NCI-H2227 (cell line): ENCODE measurements around the gene HES6.

Source experiments
- DNase-seq: peaks from one replicate; lab custom pipeline; 2025; ENCODE audit not compliant: unreplicated experiment; lab: John Stamatoyannopoulos, UW

The HES6 gene

DNA sequence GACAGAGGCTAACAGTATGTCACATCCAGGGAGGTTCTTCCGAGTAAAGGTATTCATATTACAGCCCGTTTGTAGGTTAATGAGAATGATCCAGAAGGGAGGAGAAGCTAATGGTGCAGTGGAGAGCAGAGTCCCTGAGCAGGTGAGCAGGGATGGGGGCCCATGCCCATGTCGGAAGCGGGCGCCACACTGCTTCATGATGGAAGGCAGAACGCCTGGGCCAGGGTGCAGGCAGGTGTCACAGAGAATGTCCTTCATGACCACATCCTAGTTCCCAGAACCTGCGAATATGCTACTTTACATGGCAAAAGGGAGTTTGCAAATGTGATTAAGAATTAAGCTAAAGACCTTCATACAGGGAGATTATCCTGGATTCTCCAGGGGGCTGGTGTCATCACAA is 4.0 kb downstream of the HES6 start:
- DNase-seq = no peak

DNA sequence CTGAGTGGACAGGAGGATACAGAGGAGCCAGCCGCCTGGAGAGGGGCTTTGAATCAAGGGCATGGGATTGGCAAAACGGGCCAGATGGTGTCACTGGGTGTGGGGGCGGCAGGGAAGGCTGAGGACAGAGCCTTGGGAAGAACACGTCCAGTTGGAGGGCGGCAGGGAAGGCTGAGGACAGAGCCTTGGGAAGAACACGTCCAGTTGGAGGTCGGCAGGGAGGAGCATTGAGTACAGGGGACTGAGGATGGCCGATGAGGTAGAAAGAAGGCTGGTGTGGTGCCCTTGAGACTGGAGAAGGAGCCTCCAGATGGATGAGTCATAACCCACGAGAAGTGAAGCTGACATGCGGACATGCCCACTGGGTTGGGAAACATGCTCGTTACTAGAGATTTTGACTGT is 4.5 kb downstream of the HES6 start:
- DNase-seq = no peak

DNA sequence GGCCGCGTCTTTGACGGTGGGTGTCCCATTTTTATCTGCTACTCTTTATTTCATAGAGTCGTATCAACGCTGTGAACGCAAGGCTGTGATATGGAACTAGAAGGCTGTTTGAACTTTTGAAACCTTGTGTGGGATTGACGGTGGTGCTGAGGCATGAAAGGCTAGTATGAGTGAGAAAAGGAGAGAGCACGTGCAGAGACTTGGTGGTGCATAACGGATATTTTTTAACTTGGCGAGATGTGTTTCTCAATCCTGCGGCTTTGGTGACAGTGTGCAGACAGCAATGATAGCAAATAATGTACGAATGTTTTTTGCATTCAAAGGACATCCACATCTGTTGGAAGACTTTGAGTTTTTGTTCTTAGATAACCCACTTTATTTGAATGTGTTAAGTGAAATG is 6.2 kb downstream of the HES6 start:
- no peak for DNase-seq

DNA sequence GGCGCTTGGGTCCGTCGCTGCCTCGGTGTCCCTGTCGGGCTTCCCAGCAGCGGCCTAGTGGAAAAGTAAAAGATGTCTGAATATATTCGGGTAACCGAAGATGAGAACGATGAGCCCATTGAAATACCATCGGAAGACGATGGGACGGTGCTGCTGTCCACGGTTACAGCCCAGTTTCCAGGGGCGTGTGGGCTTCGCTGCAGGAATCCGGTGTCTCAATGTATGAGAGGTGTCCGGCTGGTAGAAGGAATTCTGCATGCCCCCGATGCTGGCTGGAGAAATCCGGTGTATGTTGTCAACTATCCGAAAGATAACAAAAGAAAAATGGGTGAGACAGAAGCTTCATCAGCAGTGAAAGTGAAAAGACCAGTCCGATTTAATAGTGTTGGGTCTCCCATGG is 8.0 kb downstream of the HES6 start:
- DNase-seq = no peak

DNA sequence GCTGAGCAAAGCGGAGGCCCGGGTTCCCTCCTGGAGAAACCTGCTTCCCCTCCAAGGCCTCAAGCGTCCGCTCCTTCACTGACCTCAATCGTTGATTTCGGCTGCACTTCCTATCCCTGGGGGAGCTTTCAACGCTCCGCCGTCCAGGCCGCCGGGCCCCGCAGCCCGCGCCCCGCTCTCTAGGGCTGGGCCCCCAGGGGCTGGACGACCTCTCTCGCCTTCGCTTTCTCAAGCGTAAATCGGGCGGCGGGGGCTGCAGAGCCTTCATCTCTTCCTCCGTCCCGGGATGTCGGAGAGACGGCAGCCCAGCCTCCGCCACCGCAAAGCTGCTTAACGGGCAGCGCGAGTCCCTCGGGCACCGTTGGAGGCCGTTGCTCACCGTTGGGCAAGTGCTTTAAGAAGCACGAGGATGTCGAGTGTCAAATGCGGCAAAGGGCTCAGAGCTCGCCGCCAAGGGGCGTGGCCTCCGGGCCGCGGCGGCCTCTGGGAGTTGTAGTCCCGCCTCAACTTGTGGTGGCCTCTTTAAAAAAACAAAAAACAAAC is 8.5 kb downstream of the HES6 start:
- DNase-seq = peak; percentile 49

DNA sequence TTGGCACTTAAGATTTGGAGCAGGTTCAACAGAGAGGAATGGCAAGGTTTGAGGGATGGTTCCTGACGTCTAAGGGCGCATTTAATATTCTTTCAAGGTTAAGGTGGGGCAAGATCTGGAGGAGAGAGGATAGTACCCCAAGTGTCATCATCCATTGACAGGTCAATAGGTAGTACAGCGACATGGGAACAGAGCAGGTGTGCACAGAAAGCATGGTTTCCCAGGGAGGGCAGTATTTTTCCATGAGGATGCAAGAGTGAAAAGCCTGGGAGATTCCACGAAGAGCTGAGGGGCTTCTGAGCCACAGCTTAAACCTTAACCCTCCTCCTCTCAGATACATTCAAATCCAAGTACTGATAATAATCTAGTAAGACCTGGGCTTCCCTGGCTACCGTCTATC is 9.1 kb downstream of the HES6 start:
- no peak for DNase-seq

DNA sequence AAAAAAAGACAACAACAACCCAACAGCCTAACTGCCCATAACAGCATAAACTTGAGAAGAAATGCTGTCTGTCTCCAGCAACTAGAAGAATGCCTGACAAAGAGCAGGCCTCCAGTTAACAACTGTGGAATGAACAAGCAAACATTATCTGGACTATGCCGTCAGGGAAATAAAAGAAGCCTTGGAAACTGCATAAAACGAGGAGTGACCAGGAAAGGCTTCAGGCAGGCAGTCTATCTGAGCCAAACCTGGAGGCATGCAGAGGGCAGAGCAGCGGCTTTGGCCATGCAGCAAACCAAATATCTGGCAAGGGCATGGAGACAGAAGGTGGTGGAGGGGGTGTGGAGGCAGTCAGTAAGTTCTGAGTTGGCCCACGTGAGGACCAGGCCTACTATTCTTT is 11.1 kb downstream of the HES6 start:
- no peak for DNase-seq

DNA sequence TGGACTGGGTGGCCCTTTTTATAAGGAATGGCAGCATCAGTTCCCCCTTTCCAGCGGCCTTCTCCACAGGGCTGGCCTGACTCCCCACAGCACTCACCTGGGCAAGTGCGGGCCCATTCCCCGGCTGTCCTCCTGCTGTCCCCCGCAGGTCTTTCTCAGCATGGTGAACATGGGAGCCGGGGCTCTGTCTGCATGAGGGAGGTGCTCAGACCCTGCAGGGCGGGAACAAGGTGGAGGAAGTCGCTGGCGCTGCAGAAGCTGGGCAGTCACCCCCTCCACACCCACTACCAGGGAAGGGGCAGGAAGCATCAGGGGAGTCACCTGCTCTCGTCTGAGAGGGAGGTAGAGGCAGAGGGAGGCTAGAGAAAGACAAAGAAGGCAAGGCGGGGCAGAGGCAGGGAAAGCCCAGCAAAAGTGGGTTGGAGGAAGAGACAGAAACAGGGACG is 12.2 kb downstream of the HES6 start:
- DNase-seq = no peak

DNA sequence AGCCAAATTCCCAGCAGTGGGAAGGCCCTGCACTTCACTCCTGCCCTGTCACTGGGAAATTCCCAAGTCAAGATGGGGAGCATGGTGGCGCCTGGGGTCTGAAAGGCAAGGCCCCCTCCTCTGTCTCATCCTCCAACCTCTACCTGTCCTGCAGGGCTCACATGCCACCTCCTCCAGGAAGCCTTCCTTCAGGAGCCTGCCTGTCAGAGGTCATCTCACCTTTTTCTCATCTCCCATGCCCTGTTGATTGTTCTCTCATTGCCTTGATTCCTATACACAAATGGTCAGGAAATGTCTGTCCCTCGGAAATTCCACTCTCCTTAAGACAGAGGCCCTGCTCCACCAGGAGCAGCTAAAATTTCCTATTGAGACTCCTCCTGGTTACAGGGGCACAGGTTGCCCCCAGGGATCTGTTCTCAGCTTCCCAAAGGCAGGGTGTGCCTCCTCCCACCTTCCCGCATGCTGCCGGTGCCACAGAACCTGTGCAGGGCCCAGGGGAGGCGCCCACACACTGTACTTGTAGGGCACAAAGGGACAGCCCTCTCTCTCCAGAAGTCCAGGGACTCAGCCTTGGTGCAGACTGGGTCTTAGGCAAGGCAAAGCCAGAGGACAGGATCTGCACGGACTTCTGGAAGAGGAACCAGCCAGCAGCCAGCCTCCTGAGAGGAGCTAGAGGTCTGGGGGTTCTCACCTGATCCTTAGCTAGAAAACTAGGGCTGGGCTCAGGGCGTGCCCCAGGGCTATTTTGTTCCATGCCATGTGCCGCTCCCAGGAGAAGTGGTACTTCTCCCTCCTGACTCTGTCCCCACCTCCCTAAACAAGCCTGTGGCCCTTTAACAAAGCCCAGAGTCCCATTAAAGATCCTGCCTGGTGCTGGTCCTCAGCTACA is 12.9 kb downstream of the HES6 start:
- no peak for DNase-seq

DNA sequence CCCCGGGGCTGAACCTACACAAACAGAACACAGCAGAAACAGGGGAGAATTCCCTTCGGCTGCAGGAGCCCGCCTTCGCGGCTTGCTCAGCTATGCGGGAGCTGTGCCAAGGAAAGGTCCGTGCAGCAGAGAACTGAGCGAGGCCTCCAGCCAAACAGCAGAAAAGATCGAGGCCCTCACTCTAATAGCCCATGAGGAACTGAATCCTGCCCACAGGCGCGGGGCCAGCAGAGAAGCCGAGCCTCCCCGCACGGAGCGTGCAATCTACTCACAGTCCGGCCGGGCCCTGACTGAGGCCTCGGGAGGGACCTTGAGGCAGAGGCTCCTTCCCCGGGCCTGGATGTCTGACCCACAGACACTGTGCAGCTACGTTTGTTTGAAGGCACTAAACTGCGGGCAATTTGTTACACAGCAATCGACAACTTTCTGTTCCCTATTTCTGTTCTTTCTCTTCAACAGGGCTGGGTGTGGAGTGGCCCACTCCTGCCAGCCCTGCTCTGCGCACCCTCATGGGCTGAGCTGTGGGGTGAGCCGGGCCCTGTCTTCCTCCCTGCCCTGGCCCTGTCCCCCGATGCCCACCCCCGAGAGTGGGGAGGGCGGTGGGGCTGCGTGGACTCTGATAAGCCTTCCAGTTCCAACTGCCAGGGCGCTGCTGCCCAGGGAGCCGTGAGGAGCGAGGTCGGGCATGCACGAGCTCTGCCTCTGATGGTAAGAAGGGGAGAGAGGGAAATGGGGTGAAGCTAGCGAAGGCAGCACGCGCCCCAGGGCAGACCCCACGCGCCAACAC is 13.7 kb downstream of the HES6 start:
- DNase-seq = no peak

DNA sequence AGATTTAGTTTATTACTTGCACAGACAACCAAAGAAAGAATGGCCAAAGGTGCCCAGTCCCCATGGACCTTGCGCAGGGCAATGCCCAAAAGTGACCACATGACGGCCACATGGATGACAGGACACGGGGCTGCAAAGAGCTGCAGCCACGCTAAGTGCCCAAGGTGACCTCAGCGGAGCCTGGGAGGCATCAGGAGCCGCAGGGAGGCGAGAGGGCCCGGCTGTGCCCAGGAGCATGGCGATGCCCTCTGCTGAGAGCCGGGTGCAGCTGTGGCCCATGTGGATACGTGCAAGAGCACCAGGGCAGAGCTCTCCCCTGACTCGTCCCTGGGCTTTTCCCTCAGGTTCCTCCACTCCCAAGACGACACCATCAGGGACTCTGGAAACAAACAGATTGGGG is 14.7 kb downstream of the HES6 start:
- DNase-seq = no peak

DNA sequence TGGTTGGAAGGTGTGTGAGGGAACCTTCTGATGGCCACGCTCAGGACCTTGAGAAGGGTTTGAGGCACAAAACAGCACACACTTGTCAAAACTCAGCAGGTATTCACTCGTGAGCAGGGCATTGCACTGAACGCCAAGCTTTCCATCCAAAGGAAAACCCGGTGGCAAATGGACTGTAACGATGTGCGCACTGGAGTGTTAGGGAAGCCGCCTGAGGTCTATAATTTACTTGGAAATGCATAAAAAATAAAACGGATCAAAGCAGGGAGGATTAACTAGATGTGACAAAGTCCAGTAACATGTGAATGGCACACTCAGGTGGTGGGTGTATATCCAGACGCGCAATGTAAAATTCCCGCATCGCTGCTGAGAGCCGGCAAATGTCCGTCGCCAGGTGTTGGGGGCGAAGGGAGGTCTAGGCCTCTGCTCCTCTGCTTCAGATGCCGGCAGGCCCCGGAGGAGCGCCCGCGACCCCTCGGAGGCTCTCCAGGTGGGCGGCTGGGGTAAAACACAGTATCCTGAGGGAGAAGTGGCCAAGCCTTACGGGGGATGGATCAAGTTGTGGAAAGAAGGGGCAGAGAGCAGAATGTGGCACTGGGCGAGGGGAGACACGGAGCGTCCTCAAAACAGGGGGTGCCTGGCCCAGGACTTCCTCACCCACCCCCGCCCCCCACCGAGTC is 15.3 kb downstream of the HES6 start:
- DNase-seq = no peak

DNA sequence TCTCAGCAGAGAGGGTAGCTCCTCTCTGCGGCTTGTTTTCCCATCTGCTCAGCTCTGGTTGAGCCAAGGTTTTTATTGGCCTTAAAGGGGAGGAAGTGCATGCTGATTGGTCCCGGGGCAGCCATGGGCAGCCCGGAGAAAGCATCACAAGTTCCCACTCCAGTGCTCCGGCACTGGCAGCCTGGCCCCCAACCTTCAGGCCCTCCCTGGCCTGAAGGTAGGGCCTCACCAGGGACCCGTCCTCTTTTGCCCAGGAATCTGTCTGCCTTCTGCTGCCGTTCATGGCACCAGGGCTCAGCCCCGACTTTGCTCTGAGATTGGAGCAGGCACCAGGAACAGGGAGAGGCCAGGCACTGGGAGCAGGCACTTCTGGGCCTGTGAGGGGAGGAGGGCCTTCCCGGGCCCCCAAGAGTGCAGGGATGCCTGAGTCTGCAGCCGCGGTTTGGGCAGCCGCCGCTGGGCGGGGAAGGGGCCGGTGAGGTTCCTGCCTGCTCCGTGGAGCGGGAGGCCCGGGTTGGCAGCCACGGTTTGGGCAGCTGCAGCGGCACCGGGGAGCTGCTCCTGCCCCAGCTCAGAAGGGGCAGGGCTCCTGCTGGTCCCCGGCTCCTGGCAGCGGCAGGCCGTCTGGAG is 18.8 kb downstream of the HES6 start:
- peak; percentile 18 for DNase-seq

DNA sequence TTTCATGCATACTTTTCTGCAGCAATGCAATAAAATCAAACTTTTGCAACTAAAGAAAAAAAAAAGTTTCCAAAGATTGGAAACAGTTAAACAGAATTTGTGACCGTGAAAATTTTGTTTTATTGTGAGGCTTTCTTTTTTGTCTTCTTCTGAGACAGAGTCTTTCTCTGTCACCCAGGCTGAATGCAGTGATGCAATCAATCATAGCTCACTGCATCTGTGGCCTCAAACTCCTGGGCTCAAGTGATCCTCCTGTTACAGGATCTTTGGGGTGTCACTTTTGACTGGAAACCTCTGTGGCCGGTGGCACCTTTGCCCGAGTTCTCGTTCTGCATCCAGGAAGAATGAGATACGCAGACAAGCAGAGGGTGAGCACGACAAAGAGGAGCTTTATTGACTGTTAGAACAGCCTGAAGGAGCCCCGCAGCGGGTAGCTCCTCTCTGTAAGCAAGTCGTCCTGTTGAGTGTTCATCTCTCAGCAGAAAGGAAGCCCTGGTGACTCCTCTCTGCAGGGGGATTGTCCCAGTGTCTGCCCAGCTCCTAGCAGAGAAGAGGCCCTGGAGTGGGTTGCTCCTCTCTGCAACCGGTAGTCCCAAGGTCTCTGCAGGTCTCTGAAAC is 19.5 kb downstream of the HES6 start:
- DNase-seq = no peak

DNA sequence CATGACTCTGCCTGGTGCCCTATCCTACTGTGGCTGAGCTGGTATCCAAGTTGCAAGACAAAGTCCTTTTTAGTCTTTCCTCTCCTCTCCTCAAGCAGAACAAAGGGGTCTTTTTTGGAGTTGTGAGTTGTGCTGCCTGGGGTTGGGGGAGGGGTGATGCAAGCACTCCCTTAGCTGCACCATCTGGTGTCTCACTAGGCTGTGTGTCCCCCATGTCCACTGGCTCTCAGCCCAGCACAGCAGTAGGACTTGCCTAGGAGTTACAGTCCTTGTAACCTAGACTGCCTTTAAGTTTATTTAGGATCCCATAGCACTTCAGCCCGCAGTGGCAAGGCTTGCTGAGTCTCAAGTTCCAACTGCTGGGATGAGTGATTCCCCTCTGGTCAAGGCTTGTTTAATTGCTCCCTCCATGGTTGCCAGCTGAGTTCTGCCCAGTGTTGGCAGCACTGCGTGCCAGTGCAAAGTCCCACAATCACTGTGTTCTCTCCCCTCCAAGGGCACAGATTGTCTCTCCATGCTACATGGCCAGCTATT is 23.1 kb downstream of the HES6 start:
- DNase-seq = no peak

DNA sequence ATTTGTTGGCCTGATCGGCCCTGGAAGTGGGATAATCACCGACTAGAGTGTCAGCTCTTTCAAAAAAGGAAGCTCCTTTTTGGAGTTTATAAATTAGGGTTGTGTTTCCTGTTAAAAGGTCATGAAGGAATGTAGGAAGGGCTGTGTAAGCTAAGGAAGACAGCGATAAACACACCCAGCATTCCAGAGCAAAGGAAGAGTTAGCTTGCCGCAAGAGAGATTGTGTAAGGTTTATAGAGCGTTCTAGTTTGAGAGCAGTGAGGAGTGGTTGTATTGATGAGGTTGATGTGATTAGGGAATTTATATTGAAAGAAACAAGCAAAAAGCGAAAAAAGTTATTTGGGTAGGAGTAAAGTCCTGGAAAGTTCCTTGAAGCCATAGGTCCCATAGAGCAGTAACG is 32.8 kb downstream of the HES6 start:
- no peak for DNase-seq

DNA sequence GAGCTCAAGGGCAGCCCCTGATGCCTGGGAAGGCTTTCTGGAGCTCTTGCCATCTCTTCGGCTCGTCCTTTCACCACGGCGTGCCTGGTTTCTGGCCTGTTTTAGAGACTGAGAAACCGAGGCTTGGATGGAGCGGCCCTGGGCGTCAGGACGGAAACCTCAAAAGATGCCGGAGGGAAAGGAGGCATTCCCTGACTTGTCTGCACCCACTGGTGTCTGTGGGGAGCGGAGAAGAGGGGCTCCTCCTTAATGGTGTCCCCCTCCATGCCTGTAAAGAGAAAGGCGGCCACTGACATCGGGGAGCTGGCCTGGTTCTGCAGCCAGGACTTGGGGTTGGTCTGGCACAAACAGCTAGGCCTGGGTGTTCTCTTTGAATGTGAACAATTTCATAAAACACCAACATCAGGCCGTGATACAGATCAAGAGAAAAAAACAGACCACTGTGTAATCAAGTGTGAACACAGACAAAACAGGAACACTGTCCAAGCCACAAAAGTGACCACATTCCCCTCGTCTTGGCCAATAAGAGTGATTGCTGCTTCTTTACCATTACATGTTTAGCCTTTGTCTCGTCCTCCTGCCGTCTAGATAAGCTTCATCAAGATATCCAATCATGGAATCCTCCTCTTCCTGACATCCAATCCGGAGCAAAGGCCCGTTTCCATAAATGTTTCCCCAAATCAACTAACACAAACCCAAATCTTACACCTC is 35.7 kb downstream of the HES6 start:
- DNase-seq = no peak

DNA sequence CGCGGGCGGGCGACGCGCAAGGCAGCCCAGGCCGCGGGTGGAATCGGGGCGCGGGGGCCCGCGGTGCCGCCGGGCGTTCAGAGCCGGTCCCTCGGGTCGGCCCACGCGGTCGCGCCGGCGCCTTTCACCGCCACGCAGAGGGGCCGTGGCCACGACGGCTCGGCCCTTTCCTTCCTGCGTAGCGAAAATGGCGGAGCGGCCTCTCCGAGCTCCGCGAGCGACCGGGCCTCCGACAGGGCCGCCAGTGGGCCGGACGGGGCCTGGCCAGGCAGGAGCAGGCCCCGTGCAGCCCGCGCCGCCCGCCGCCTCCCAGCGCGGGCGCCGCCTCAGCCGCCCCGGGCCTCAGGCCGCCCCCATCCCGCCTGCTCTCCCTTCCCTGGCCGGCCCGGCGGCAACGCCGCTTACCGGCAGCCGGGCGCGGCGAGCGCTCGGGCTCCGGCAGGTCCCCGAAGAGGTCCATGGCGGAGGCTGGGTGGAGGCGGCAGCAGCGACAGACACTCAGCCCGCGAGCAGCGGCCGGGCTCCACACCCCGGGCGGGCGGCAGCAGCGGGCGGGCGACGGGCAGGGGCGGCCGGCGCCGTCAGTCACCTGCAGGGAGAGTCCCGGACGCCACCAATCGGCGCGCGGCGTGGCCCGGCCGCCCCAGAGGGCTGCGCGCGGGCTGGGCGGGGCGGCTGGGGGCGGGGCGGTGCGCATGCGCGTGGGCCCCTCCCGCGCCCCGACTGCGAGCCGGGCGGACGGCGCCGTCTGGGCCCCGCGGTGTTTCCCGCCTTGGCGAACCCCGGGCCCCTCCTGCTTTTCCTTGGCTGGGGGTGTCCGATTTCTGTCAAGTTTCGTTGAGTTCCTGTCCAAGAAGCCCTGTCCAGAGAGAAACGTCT is 36.5 kb downstream of the HES6 start, which contains the start of gene ILKAP:
Gene ILKAP, minus strand, starts transcription at position 602 of the 879 bp plus-strand sequence. Its CDS starts 142 bp downstream, at position 460.
- peak; percentile 92 for DNase-seq
